ENCODE results near the gene SOHLH1.

The SOHLH1 gene

GRCh38 chr9:135696446-135696845 is 2.8 kb downstream of the SOHLH1 start:
- no peak for DNase-seq (ENCODE audit: low read depth, low spot score)
- TF ChIP-seq POLR2AphosphoS5 (IDR thresholded peaks at IDR 0.05; ENCODE audit: borderline replicate concordance, low read depth, low read length), result no peak
- TF ChIP-seq EZH2 (IDR thresholded peaks at IDR 0.05), result no peak
- Histone ChIP-seq H3K4me3 (no peak overlapping the region), H3K36me3 (ENCODE audit: insufficient read depth, low read length) (no peaks in the 10 kb centered on the region), H3K9me3 (ENCODE audit: low read depth, low read length) (no peaks in the 10 kb centered on the region), H3K9ac (ENCODE audit: insufficient read length) (no peak overlapping the region), H3K27ac (no peak overlapping the region)

DNA sequence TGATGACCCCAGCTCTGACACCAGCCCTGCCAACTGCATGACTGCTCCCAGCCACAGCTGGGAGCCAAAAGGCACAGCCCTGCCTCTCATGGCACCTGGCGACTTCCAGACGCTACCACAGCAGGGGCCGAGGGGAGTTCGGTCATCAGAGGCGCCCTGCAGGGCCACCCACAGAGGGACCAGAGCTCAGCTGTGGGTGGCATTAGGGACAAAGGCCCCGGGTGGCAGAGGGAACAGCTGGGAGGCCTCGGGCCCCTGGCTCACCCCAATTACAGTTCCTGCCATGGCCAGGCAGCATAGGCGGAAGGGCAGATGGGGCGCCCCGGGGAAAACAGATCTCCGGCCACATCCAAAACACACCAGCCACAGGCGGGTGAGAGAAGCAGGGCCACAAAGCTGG is 3.6 kb downstream of the SOHLH1 start:
- Histone ChIP-seq H3K4me3 (no peak overlapping the region), H3K27ac (no peak overlapping the region), H3K9ac (ENCODE audit: insufficient read length) (no peak overlapping the region), H3K36me3 (ENCODE audit: insufficient read depth, low read length) (no peaks in the 10 kb centered on the region), H3K9me3 (ENCODE audit: low read depth, low read length) (no peaks in the 10 kb centered on the region)
- DNase-seq (ENCODE audit: low read depth, low spot score), result no peak
- no peak for TF ChIP-seq EZH2 (IDR thresholded peaks at IDR 0.05)
- no peak for TF ChIP-seq FOXP2 (optimal IDR thresholded peaks at IDR 0.05; ENCODE audit: control extremely low read depth, extremely low read length, insufficient read depth)
- TF ChIP-seq POLR2AphosphoS5 (IDR thresholded peaks at IDR 0.05; ENCODE audit: borderline replicate concordance, low read depth, low read length), result no peak

- Histone ChIP-seq H3K9ac (ENCODE audit: insufficient read length) (no peak overlapping the region), H3K4me3 (no peak overlapping the region), H3K36me3 (ENCODE audit: insufficient read depth, low read length) (no peaks in the 10 kb centered on the region), H3K27ac (no peak overlapping the region), H3K9me3 (ENCODE audit: low read depth, low read length) (no peaks in the 10 kb centered on the region)
- no peak for DNase-seq (ENCODE audit: low read depth, low spot score)
- TF ChIP-seq EZH2 (IDR thresholded peaks at IDR 0.05), result no peak
- TF ChIP-seq POLR2AphosphoS5 (IDR thresholded peaks at IDR 0.05; ENCODE audit: borderline replicate concordance, low read depth, low read length), result no peak
- no peak for TF ChIP-seq FOXP2 (optimal IDR thresholded peaks at IDR 0.05; ENCODE audit: control extremely low read depth, extremely low read length, insufficient read depth)
Observed at GRCh38 chr9:135695036-135695435, 4.2 kb downstream of the SOHLH1 start.

GRCh38 chr9:135694414-135694813 is 4.9 kb downstream of the SOHLH1 start:
- TF ChIP-seq POLR2AphosphoS5 (IDR thresholded peaks at IDR 0.05; ENCODE audit: borderline replicate concordance, low read depth, low read length) (no peak), FOXP2 (optimal IDR thresholded peaks at IDR 0.05; ENCODE audit: control extremely low read depth, extremely low read length, insufficient read depth) (no peak), EZH2 (IDR thresholded peaks at IDR 0.05) (no peak)
- Histone ChIP-seq H3K4me3 (no peak overlapping the region), H3K36me3 (ENCODE audit: insufficient read depth, low read length) (no peaks in the 10 kb centered on the region), H3K9me3 (ENCODE audit: low read depth, low read length) (no peaks in the 10 kb centered on the region), H3K9ac (ENCODE audit: insufficient read length) (no peak overlapping the region), H3K27ac (no peak overlapping the region)
- no peak for DNase-seq (ENCODE audit: low read depth, low spot score)

DNA sequence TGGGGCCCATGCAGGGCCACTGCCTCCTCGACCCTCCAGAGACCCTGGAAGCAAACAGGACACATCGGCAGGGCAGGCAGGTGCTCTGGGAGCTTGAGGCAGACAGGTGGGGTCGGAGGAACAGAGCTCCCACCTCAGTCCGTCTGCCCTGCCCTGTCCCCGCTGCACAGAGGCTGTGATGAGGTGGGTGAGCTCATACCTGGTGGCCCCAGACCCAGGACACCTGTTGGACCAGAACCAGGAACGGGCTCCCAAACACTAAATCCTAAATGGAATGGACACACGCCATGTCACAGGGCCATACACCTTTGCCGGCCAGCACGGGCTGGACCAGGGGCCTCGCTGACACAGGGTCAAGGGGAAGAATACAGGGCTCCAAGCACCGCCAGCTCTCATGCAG is 5.5 kb downstream of the SOHLH1 start:
- H3K27ac ChIP-seq, result no peak overlapping the region
- H3K9ac ChIP-seq (ENCODE audit: insufficient read length), result no peak overlapping the region
- no peaks in the 10 kb centered on the region for H3K9me3 ChIP-seq (ENCODE audit: low read depth, low read length)
- no peak for DNase-seq (ENCODE audit: low read depth, low spot score)
- H3K4me3 ChIP-seq, result no peak overlapping the region
- no peaks in the 10 kb centered on the region for H3K36me3 ChIP-seq (ENCODE audit: insufficient read depth, low read length)
- TF ChIP-seq POLR2AphosphoS5 (IDR thresholded peaks at IDR 0.05; ENCODE audit: borderline replicate concordance, low read depth, low read length), result no peak
- TF ChIP-seq FOXP2 (optimal IDR thresholded peaks at IDR 0.05; ENCODE audit: control extremely low read depth, extremely low read length, insufficient read depth), result no peak
- no peak for TF ChIP-seq EZH2 (IDR thresholded peaks at IDR 0.05)

GRCh38 chr9:135693265-135693664 is 6.0 kb downstream of the SOHLH1 start:
- no peaks in the 10 kb centered on the region for H3K36me3 ChIP-seq (ENCODE audit: insufficient read depth, low read length)
- H3K9me3 ChIP-seq (ENCODE audit: low read depth, low read length), result no peaks in the 10 kb centered on the region
- H3K4me3 ChIP-seq, result no peak overlapping the region

DNA sequence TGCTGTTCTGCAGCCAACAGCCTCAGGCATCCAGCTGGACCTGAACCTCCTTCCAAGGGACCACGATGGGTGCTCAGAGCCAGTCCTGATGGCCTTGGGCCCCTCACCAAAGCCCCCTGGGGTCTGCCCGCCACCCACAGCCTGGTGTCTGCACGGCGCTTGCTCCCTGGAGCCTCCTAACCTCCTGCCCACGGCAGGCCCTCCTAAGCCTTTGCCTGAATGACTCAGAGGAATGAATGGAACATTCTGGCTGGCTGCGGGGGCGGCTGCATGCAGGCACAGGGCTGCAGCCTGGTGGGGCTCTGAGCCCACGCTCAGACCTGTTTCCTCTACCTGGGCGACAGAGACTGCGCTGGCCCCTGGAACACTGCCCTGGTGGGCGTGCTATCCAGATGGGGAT is 6.9 kb downstream of the SOHLH1 start:
- Histone ChIP-seq H3K36me3 (ENCODE audit: insufficient read depth, low read length) (no peaks in the 10 kb centered on the region), H3K4me3 (no peak overlapping the region)
- no peak for DNase-seq (ENCODE audit: low read depth, low spot score)

More at GRCh38 chr9:135693265-135693664, 6.0 kb downstream of the SOHLH1 start:
- DNase-seq (ENCODE audit: low read depth, low spot score), result no peak
- H3K27ac ChIP-seq, result no peak overlapping the region
- no peak overlapping the region for H3K9ac ChIP-seq (ENCODE audit: insufficient read length)
- TF ChIP-seq FOXP2 (optimal IDR thresholded peaks at IDR 0.05; ENCODE audit: control extremely low read depth, extremely low read length, insufficient read depth) (no peak), EZH2 (IDR thresholded peaks at IDR 0.05) (no peak), POLR2AphosphoS5 (IDR thresholded peaks at IDR 0.05; ENCODE audit: borderline replicate concordance, low read depth, low read length) (no peak)

DNA sequence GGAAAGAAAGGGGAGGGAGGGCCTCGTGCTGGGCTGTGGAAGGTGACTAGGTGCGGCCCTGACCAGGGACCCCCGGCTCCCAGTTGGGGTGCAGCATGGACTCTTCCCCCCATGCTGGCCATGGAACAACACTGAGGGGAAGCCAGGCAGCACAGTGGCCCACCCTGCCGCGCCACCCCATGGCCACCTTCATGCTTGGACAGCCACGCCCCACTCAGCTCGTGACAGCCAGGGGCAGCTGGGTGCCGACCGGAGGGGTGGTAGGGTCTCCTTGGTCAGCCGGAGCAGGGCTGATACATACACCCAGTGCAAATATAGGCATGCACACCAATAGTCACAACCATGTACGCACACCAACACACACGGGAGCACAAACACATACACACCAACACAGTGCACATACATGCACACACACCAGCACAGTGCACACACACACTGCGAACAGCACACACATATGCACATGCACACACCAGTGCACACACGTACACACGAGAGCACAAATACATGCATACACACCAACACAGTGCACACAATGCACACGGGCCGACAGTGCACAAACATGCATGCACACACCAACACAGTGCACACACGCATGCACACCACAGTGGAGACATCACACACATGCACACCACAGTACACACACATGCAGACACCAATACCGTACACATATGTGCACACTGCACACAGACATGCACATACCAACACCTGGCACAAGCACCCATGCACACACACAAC is 8.3 kb downstream of the SOHLH1 start:
- no peak for TF ChIP-seq POLR2AphosphoS5 (IDR thresholded peaks at IDR 0.05; ENCODE audit: borderline replicate concordance, low read depth, low read length)
- TF ChIP-seq EZH2 (IDR thresholded peaks at IDR 0.05), result no peak
- no peak for TF ChIP-seq FOXP2 (optimal IDR thresholded peaks at IDR 0.05; ENCODE audit: control extremely low read depth, extremely low read length, insufficient read depth)
- H3K36me3 ChIP-seq (ENCODE audit: insufficient read depth, low read length), result no peaks in the 10 kb centered on the region
- H3K27ac ChIP-seq, result no peak overlapping the region
- no peak overlapping the region for H3K4me3 ChIP-seq
- no peak for DNase-seq (ENCODE audit: low read depth, low spot score)
- H3K9me3 ChIP-seq (ENCODE audit: low read depth, low read length), result no peaks in the 10 kb centered on the region
- H3K9ac ChIP-seq (ENCODE audit: insufficient read length), result no peak overlapping the region

More for the DNA sequence above, 6.9 kb downstream of the SOHLH1 start:
- H3K9me3 ChIP-seq (ENCODE audit: low read depth, low read length), result no peaks in the 10 kb centered on the region
- no peak for TF ChIP-seq POLR2AphosphoS5 (IDR thresholded peaks at IDR 0.05; ENCODE audit: borderline replicate concordance, low read depth, low read length)
- TF ChIP-seq FOXP2 (optimal IDR thresholded peaks at IDR 0.05; ENCODE audit: control extremely low read depth, extremely low read length, insufficient read depth), result no peak
- peak; percentile 11 for TF ChIP-seq EZH2 (IDR thresholded peaks at IDR 0.05)
- H3K9ac ChIP-seq (ENCODE audit: insufficient read length), result no peak overlapping the region
- H3K27ac ChIP-seq, result no peak overlapping the region

DNA sequence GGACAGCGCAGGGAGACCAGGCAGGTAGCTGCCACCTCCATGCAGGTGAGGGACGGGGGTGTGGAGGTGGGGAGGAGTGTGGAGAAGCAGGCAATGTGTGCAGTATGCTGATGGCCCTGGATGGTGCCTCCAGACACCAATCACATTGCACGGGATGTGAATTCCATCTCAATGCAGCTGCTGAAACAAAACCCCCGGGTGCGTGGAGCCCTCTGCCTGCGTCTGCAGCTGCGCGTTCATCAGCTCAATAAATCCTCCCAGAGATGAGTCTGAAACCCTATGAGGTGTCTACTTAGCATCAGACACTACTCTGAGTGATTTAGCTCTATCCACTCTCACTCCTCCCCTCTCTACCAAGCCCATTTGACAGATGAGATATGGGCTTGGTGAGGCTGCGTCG is 10.3 kb downstream of the SOHLH1 start:
- H3K9ac ChIP-seq (ENCODE audit: insufficient read length), result no peak overlapping the region
- no peaks in the 10 kb centered on the region for H3K9me3 ChIP-seq (ENCODE audit: low read depth, low read length)
- DNase-seq (ENCODE audit: low read depth, low spot score), result no peak
- TF ChIP-seq EZH2 (IDR thresholded peaks at IDR 0.05), result no peak
- no peak for TF ChIP-seq POLR2AphosphoS5 (IDR thresholded peaks at IDR 0.05; ENCODE audit: borderline replicate concordance, low read depth, low read length)
- TF ChIP-seq FOXP2 (optimal IDR thresholded peaks at IDR 0.05; ENCODE audit: control extremely low read depth, extremely low read length, insufficient read depth), result no peak
- no peaks in the 10 kb centered on the region for H3K36me3 ChIP-seq (ENCODE audit: insufficient read depth, low read length)
- no peak overlapping the region for H3K27ac ChIP-seq
- no peak overlapping the region for H3K4me3 ChIP-seq

Measured in SK-N-MC (cell line).